Measurements from ENCODE around the gene EYA3. TPM values are rescaled to one million over a fixed set of nuclear protein-coding genes. Genes with fewer than 3 reads are reported as not detected.
"Not testable (repeated sequence)": the region's sequence is repeated elsewhere in the genome, so short reads cannot be mapped to it uniquely, and the experiment has no call there.

EYA3 gene
- total and polyA plus RNA-seq, 2 donors from 2014 or later: 10.2 to 32.0 TPM

DNA sequence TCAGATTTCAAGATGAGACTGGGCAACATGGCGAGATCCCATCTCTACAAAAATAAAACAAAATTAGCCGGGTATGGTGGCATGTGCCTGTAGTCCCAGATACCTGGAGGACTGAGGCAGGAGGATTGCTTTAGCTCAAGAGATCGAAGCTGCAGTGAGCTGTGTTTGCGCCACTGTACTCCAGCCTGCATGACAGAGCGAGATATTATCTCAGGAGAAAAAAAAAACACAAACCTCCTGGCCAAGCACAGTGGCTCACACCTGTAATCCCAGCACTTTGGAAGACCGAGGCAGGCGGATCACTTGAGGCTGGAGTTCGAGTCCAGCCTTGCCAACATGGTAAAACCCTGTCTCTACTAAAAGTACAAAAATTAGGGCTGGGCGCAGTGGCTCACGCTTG lies 85.8 kb downstream of the EYA3 start:
- intact Hi-C loops (cut with DNase I): no loop called here
- no peak for FAIRE-seq
- H3K4me1 ChIP-seq (ENCODE audit: control insufficient read depth in 2 of 3, insufficient read depth in 2 of 3, low read depth in 1 of 3, low read length in 3 of 3): no peaks in the 10 kb centered on the region
- no peaks in the 10 kb centered on the region for H3K27me3 ChIP-seq (ENCODE audit: control insufficient read depth, insufficient read depth, low read length)
- no peak overlapping the region for H3K27ac ChIP-seq (ENCODE audit: low read depth in 2 of 2, low read length in 2 of 2)
- no peak for DNase-seq
- no peaks in the 10 kb centered on the region for H3K9me3 ChIP-seq (ENCODE audit: control insufficient read depth in 2 of 3, insufficient read depth in 1 of 3, low read length in 3 of 3)
- TF ChIP-seq, protein P1, sequence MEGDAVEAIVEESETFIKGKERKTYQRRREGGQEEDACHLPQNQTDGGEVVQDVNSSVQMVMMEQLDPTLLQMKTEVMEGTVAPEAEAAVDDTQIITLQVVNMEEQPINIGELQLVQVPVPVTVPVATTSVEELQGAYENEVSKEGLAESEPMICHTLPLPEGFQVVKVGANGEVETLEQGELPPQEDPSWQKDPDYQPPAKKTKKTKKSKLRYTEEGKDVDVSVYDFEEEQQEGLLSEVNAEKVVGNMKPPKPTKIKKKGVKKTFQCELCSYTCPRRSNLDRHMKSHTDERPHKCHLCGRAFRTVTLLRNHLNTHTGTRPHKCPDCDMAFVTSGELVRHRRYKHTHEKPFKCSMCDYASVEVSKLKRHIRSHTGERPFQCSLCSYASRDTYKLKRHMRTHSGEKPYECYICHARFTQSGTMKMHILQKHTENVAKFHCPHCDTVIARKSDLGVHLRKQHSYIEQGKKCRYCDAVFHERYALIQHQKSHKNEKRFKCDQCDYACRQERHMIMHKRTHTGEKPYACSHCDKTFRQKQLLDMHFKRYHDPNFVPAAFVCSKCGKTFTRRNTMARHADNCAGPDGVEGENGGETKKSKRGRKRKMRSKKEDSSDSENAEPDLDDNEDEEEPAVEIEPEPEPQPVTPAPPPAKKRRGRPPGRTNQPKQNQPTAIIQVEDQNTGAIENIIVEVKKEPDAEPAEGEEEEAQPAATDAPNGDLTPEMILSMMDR (IDR thresholded peaks at IDR 0.05; ENCODE audit: borderline replicate concordance, extremely low read depth, insufficient read depth): no peak
- H3K4me3 ChIP-seq (ENCODE audit: low read length in 3 of 3): no peak overlapping the region
- peaks cover 5 to 39% (median 18%) of the 10 kb centered on the region in 3 donors for H3K36me3 ChIP-seq (ENCODE audit: control insufficient read depth in 2 of 3, insufficient read depth in 3 of 3, low read length in 3 of 3)
- no peak overlapping the region for H3K9ac ChIP-seq (ENCODE audit: low read length in 3 of 3)

DNA sequence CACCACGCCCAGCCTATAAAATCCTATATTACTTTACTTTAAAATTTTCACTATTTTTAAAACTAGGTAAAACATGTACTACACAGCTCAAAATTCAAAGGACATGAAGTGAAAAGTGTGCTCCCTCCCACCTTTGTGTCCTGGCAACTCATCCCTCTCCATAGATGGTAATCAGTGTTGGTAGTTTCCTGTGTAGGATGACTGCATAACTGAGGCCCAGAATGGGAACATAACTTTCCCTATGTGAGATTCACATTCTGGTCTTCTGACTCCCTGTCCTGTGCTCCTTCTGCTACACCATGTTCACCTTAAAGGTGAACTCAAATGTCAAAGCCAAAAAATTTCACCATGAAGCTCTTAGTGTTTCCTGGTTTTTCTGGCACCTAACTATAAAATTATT lies 89.4 kb downstream of the EYA3 start:
- TF ChIP-seq, protein P1 (IDR thresholded peaks at IDR 0.05; ENCODE audit: borderline replicate concordance, extremely low read depth, insufficient read depth): no peak
- intact Hi-C loops (cut with DNase I): no loop called here
- no peaks in the 10 kb centered on the region for H3K27me3 ChIP-seq (ENCODE audit: control insufficient read depth, insufficient read depth, low read length)
- no peak overlapping the region for H3K4me3 ChIP-seq (ENCODE audit: low read length in 3 of 3)
- H3K9ac ChIP-seq (ENCODE audit: low read length in 3 of 3): no peak overlapping the region
- DNase-seq (no peak), FAIRE-seq (no peak)
- no peaks in the 10 kb centered on the region for H3K9me3 ChIP-seq (ENCODE audit: control insufficient read depth in 2 of 3, insufficient read depth in 1 of 3, low read length in 3 of 3)
- no peak overlapping the region for H3K27ac ChIP-seq (ENCODE audit: low read depth in 2 of 2, low read length in 2 of 2)
- no peaks in the 10 kb centered on the region for H3K4me1 ChIP-seq (ENCODE audit: control insufficient read depth in 2 of 3, insufficient read depth in 2 of 3, low read depth in 1 of 3, low read length in 3 of 3)
- peaks cover 9 to 36% (median 30%) of the 10 kb centered on the region in 3 donors for H3K36me3 ChIP-seq (ENCODE audit: control insufficient read depth in 2 of 3, insufficient read depth in 3 of 3, low read length in 3 of 3)

DNA sequence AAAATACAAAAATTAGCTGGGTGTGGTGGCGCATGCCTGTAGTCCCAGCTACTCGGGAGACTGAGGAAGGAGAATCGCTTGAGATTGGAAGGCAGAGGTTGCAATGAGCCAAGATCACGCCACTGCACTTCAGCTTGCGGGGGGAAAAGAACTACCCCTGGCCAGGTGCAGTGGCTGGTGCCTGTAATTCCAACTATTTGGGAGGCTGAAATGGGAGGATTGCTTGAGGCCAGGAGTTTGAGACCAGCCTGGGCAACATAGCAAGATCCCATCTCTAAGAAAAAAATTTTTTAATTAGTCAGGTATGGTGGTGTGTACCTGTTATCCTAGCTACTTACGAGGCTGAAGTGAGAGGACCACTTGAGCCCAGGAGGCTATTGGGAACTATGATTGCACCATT lies 93.9 kb downstream of the EYA3 start:
- H3K9ac ChIP-seq (ENCODE audit: low read length in 3 of 3); FAIRE-seq; H3K4me3 ChIP-seq (ENCODE audit: low read length in 3 of 3); H3K4me1 ChIP-seq (ENCODE audit: control insufficient read depth in 2 of 3, insufficient read depth in 2 of 3, low read depth in 1 of 3, low read length in 3 of 3); H3K9me3 ChIP-seq (ENCODE audit: control insufficient read depth in 2 of 3, insufficient read depth in 1 of 3, low read length in 3 of 3); DNase-seq; H3K27ac ChIP-seq (ENCODE audit: low read depth in 2 of 2, low read length in 2 of 2); intact Hi-C loops (cut with DNase I); H3K27me3 ChIP-seq (ENCODE audit: control insufficient read depth, insufficient read depth, low read length): not testable (repeated sequence)
- H3K36me3 ChIP-seq (ENCODE audit: control insufficient read depth in 2 of 3, insufficient read depth in 3 of 3, low read length in 3 of 3): peaks cover 14 to 51% (median 36%) of the 10 kb centered on the region in 3 donors

DNA sequence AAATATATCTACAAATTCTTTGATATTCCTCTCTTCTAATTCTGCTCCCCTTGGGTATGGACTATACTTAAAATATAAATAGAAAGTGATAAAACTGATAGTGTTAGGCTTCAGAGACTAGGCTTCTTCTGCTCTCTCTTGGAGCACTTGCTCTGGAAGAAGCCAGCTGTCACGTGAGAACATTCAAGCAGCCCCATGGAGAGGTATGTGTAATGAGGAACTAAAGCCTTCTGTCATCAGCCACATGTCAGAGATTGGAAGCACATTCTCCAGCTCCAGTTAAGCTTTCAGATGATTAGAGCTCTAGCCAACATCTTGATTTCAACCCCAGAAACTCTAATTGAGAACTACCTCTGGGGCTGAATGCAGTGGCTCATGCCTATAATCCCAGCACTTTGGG lies 94.3 kb downstream of the EYA3 start:
- DNase-seq (no peak), FAIRE-seq (no peak)
- peaks cover 12 to 52% (median 39%) of the 10 kb centered on the region in 3 donors for H3K36me3 ChIP-seq (ENCODE audit: control insufficient read depth in 2 of 3, insufficient read depth in 3 of 3, low read length in 3 of 3)
- no peaks in the 10 kb centered on the region for H3K9me3 ChIP-seq (ENCODE audit: control insufficient read depth in 2 of 3, insufficient read depth in 1 of 3, low read length in 3 of 3)
- H3K4me1 ChIP-seq (ENCODE audit: control insufficient read depth in 2 of 3, insufficient read depth in 2 of 3, low read depth in 1 of 3, low read length in 3 of 3): no peaks in the 10 kb centered on the region
- intact Hi-C loops (cut with DNase I): no loop called here
- TF ChIP-seq, protein P1 (IDR thresholded peaks at IDR 0.05; ENCODE audit: borderline replicate concordance, extremely low read depth, insufficient read depth): no peak
- H3K9ac ChIP-seq (ENCODE audit: low read length in 3 of 3): no peak overlapping the region
- no peak overlapping the region for H3K4me3 ChIP-seq (ENCODE audit: low read length in 3 of 3)
- H3K27me3 ChIP-seq (ENCODE audit: control insufficient read depth, insufficient read depth, low read length): no peaks in the 10 kb centered on the region
- H3K27ac ChIP-seq (ENCODE audit: low read depth in 2 of 2, low read length in 2 of 2): no peak overlapping the region

All from kidney (tissue), 14 donors.